Mucosa of descending colon (tissue), 3 donors: Measurements from ENCODE around the gene MTHFD1L. TPM values are rescaled to one million over a fixed set of nuclear protein-coding genes. Genes with fewer than 3 reads are reported as not detected.

Experiments
- ATAC-seq: fragments of 200-7000 bp; cut with Tn5 transposase; one replicate; pipeline ENCODE4 v1.9.1; 2020; ENCODE audit warnings: mild to moderate bottlenecking, moderate library complexity
- DNase-seq, 3 donors: peaks; one replicate each; pipeline ENCODE4 v3.0.0-alpha.2; 2020
- H3K36me3 ChIP-seq: fragments of 200-600 bp; one replicate; pipeline ENCODE4 v1.8.0; 2021; ENCODE audit warnings: low read depth, mild to moderate bottlenecking
- H3K4me1 ChIP-seq: fragments of 200-600 bp; one replicate; pipeline ENCODE4 v1.8.0; 2021; ENCODE audit warnings: low read depth, mild to moderate bottlenecking
- H3K4me3 ChIP-seq: fragments of 200-600 bp; one replicate; pipeline ENCODE4 v1.8.0; 2021; ENCODE audit warnings: mild to moderate bottlenecking
- H3K9me3 ChIP-seq: fragments of 200-600 bp; one replicate; pipeline ENCODE4 v1.8.0; 2021; ENCODE audit warnings: mild to moderate bottlenecking
- CTCF ChIP-seq: fragments of 200-600 bp; IDR thresholded peaks from one replicate; pipeline ENCODE4 v1.8.0; 2022; ENCODE audit warnings: antibody characterized with exemption, mild to moderate bottlenecking
- intact Hi-C, 2 donors: fragments of 100-400 bp; cut with DNase I in 1 of 2; cut with micrococcal nuclease in 1 of 2; formaldehyde crosslinking; loops; one replicate each; pipeline versions ENCODE4 v1.11.0 to v1.11.1; 2022; cut with DNase I, micrococcal nuclease
- total RNA-seq, 3 donors: library from RNA; stranded (reverse); fragmentation: NEBNext Ultra II Directional in 2 of 3; extraction: Animal tissue kit (Norgen Biotek cat#: 25700) in 2 of 3; gene quantifications; one replicate each; pipeline versions ENCODE4 v1.2.1 to v1.2.4, GENCODE V29; 2021 to 2023
- donor health status: DM: no; HTN: no; CAD: no; lungs with moderate emphysema.
- donor health status: DM: no; HTN: no; CAD: no.
- donor health status: DM: no; HTN: yes; CAD: no.

The MTHFD1L gene
- total RNA-seq, 3 donors from 2014 or later, result 7.1 to 11.1 (median 8.9) TPM

- no peak for ATAC-seq
- no peak for TF ChIP-seq CTCF
- intact Hi-C loops, result no loop called here
Observed at GRCh38 chr6:150996968-150997367, 131.5 kb downstream of the MTHFD1L start.

GRCh38 chr6:150999107-150999506 lies 133.6 kb downstream of the MTHFD1L start:
- DNase-seq (no peak), ATAC-seq (no peak)
- intact Hi-C loops, result no loop called here
- Histone ChIP-seq H3K9me3 (no peaks in the 10 kb centered on the region), H3K4me1 (peaks cover under 1% of the 10 kb centered on the region), H3K4me3 (no peak overlapping the region), H3K36me3 (no peaks in the 10 kb centered on the region)
- TF ChIP-seq CTCF, result no peak

More at GRCh38 chr6:150996968-150997367, 131.5 kb downstream of the MTHFD1L start:
- Histone ChIP-seq H3K9me3 (no peaks in the 10 kb centered on the region), H3K4me3 (no peak overlapping the region), H3K36me3 (no peaks in the 10 kb centered on the region), H3K4me1 (no peaks in the 10 kb centered on the region)
- no peak for DNase-seq

- no peak for TF ChIP-seq CTCF
- H3K4me1 ChIP-seq, result peaks cover 5% of the 10 kb centered on the region
- no peaks in the 10 kb centered on the region for H3K9me3 ChIP-seq
- H3K4me3 ChIP-seq, result no peak overlapping the region
- intact Hi-C loops, result no loop called here
- no peak for DNase-seq
- no peak for ATAC-seq
- H3K36me3 ChIP-seq, result no peaks in the 10 kb centered on the region
Observed at GRCh38 chr6:150999576-150999975, 134.1 kb downstream of the MTHFD1L start.

GRCh38 chr6:151001387-151002056 lies 136.0 kb downstream of the MTHFD1L start:
- Histone ChIP-seq H3K4me1 (peaks cover 7% of the 10 kb centered on the region), H3K4me3 (no peak overlapping the region), H3K9me3 (no peaks in the 10 kb centered on the region), H3K36me3 (no peaks in the 10 kb centered on the region)
- intact Hi-C loops, result no loop called here
- TF ChIP-seq CTCF, result no peak
- DNase-seq, result no peak
- no peak for ATAC-seq

GRCh38 chr6:151002057-151002450 lies 136.6 kb downstream of the MTHFD1L start:
- Histone ChIP-seq H3K4me1 (peaks cover 7% of the 10 kb centered on the region), H3K4me3 (no peak overlapping the region), H3K9me3 (no peaks in the 10 kb centered on the region), H3K36me3 (no peaks in the 10 kb centered on the region)
- intact Hi-C loops, result no loop called here
- no peak for ATAC-seq
- TF ChIP-seq CTCF, result no peak
- no peak for DNase-seq
